ENCODE data around the gene OR2A5.
"Not testable (repeated sequence)": the region's sequence is repeated elsewhere in the genome, so short reads cannot be mapped to it uniquely, and the experiment has no call there.

Gene OR2A5

GRCh38 chr7:144048648-144049047 lies at the start of gene OR2A5:
TSS of gene OR2A5 (plus strand) at chr7:144048948. CDS start at chr7:144050402, 1,454 bp downstream.
- Mint-ChIP-seq H3K4me1 (no peaks in the 10 kb centered on the region), H3K4me3 (no peak within 1 kb of the TSS), H3K9me3 (no peaks in the 10 kb centered on the region), H3K27me3 (peaks cover 3% of the 10 kb centered on the region), H3K36me3 (no peaks in the 10 kb centered on the region), H3K27ac (no peak within 1 kb of the TSS)
- DNase-seq = no peak
- CTCF ChIA-PET = no interaction called here

- no peak within 1 kb of the TSS for H3K27ac Mint-ChIP-seq
Observed at GRCh38 chr7:144000020-144000419, 48.7 kb upstream of the OR2A5 start, which contains the start of gene OR6B1. TSS of gene OR6B1 (plus strand) at chr7:144000320. CDS start at chr7:144003997, 3,677 bp downstream.

GRCh38 chr7:144001543-144001942 lies 47.2 kb upstream of the OR2A5 start:
- H3K27ac Mint-ChIP-seq = no peak overlapping the region
- no peaks in the 10 kb centered on the region for H3K36me3 Mint-ChIP-seq
- no peaks in the 10 kb centered on the region for H3K9me3 Mint-ChIP-seq
- DNase-seq = no peak
- CTCF ChIA-PET = interaction anchor here (0.6 kb wide), 1 partner anchor 1597 kb away, joined by 3 read pairs; no protein-coding TSS in a partner anchor
- H3K4me3 Mint-ChIP-seq = no peak overlapping the region
- no peaks in the 10 kb centered on the region for H3K4me1 Mint-ChIP-seq
- no peaks in the 10 kb centered on the region for H3K27me3 Mint-ChIP-seq

More at GRCh38 chr7:144000020-144000419, 48.7 kb upstream of the OR2A5 start, which contains the start of gene OR6B1:
- Mint-ChIP-seq H3K36me3 (no peaks in the 10 kb centered on the region), H3K9me3 (no peaks in the 10 kb centered on the region), H3K27me3 (no peaks in the 10 kb centered on the region), H3K4me3 (no peak within 1 kb of the TSS), H3K4me1 (no peaks in the 10 kb centered on the region)
- no peak for DNase-seq
- CTCF ChIA-PET = no interaction called here

- CTCF ChIA-PET = no interaction called here
- no peak overlapping the region for H3K27ac Mint-ChIP-seq
- peaks cover 4% of the 10 kb centered on the region for H3K27me3 Mint-ChIP-seq
- peaks cover 7% of the 10 kb centered on the region for H3K9me3 Mint-ChIP-seq
- H3K36me3 Mint-ChIP-seq = no peaks in the 10 kb centered on the region
- no peak overlapping the region for H3K4me3 Mint-ChIP-seq
- no peaks in the 10 kb centered on the region for H3K4me1 Mint-ChIP-seq
- DNase-seq = no peak
Observed at GRCh38 chr7:144004703-144005102, 44.0 kb upstream of the OR2A5 start.

- Mint-ChIP-seq H3K4me1 (no peaks in the 10 kb centered on the region), H3K27me3 (peaks cover 4% of the 10 kb centered on the region), H3K27ac (no peak overlapping the region), H3K9me3 (peaks cover 12% of the 10 kb centered on the region), H3K4me3 (no peak overlapping the region), H3K36me3 (no peaks in the 10 kb centered on the region)
- CTCF ChIA-PET = no interaction called here
- no peak for DNase-seq
Observed at GRCh38 chr7:144006029-144006691, 42.6 kb upstream of the OR2A5 start.

- H3K27me3 Mint-ChIP-seq = peaks cover 4% of the 10 kb centered on the region
- H3K4me3 Mint-ChIP-seq = no peak overlapping the region
- H3K36me3 Mint-ChIP-seq = no peaks in the 10 kb centered on the region
- DNase-seq = no peak
- peaks cover 12% of the 10 kb centered on the region for H3K9me3 Mint-ChIP-seq
- no peak overlapping the region for H3K27ac Mint-ChIP-seq
- H3K4me1 Mint-ChIP-seq = no peaks in the 10 kb centered on the region
- CTCF ChIA-PET = no interaction called here
Observed at GRCh38 chr7:144006692-144007042, 42.1 kb upstream of the OR2A5 start.

- Mint-ChIP-seq H3K36me3 (no peaks in the 10 kb centered on the region), H3K4me1 (no peaks in the 10 kb centered on the region), H3K9me3 (peaks cover 12% of the 10 kb centered on the region), H3K27me3 (peaks cover 4% of the 10 kb centered on the region), H3K4me3 (no peak overlapping the region), H3K27ac (no peak overlapping the region)
- no peak for DNase-seq
- CTCF ChIA-PET = no interaction called here
Observed at GRCh38 chr7:144009361-144009760, 39.4 kb upstream of the OR2A5 start.

GRCh38 chr7:144010061-144010460 lies 38.7 kb upstream of the OR2A5 start:
- CTCF ChIA-PET, H3K4me3 Mint-ChIP-seq, H3K27me3 Mint-ChIP-seq, H3K4me1 Mint-ChIP-seq, H3K36me3 Mint-ChIP-seq, DNase-seq, H3K27ac Mint-ChIP-seq: not testable (repeated sequence)
- H3K9me3 Mint-ChIP-seq = peaks cover 12% of the 10 kb centered on the region

- H3K9me3 Mint-ChIP-seq = peaks cover 12% of the 10 kb centered on the region
- H3K36me3 Mint-ChIP-seq, H3K4me3 Mint-ChIP-seq, H3K27me3 Mint-ChIP-seq, CTCF ChIA-PET, H3K4me1 Mint-ChIP-seq, H3K27ac Mint-ChIP-seq, DNase-seq: not testable (repeated sequence)
Observed at GRCh38 chr7:144010821-144011220, 37.9 kb upstream of the OR2A5 start.

GRCh38 chr7:144011458-144012230 lies 37.1 kb upstream of the OR2A5 start:
- Mint-ChIP-seq H3K27ac (no peak overlapping the region), H3K36me3 (no peaks in the 10 kb centered on the region), H3K27me3 (peaks cover 4% of the 10 kb centered on the region), H3K9me3 (peaks cover 12% of the 10 kb centered on the region), H3K4me1 (no peaks in the 10 kb centered on the region), H3K4me3 (no peak overlapping the region)
- no peak for DNase-seq
- CTCF ChIA-PET = no interaction called here

GRCh38 chr7:144018065-144018464 lies 30.7 kb upstream of the OR2A5 start:
- DNase-seq = no peak
- Mint-ChIP-seq H3K9me3 (no peaks in the 10 kb centered on the region), H3K4me1 (no peaks in the 10 kb centered on the region), H3K27me3 (no peaks in the 10 kb centered on the region), H3K36me3 (no peaks in the 10 kb centered on the region), H3K4me3 (no peak overlapping the region), H3K27ac (no peak overlapping the region)
- CTCF ChIA-PET = no interaction called here

GRCh38 chr7:144019457-144019856 lies 29.3 kb upstream of the OR2A5 start:
- no peaks in the 10 kb centered on the region for H3K36me3 Mint-ChIP-seq
- no peak for DNase-seq
- H3K27me3 Mint-ChIP-seq = no peaks in the 10 kb centered on the region
- H3K27ac Mint-ChIP-seq = no peak overlapping the region
- no peaks in the 10 kb centered on the region for H3K4me1 Mint-ChIP-seq
- CTCF ChIA-PET = no interaction called here
- H3K4me3 Mint-ChIP-seq = no peak overlapping the region
- H3K9me3 Mint-ChIP-seq = no peaks in the 10 kb centered on the region

- H3K36me3 Mint-ChIP-seq = no peaks in the 10 kb centered on the region
- no peak overlapping the region for H3K4me3 Mint-ChIP-seq
- CTCF ChIA-PET = no interaction called here
- no peaks in the 10 kb centered on the region for H3K9me3 Mint-ChIP-seq
- no peaks in the 10 kb centered on the region for H3K4me1 Mint-ChIP-seq
- no peak overlapping the region for H3K27ac Mint-ChIP-seq
- no peaks in the 10 kb centered on the region for H3K27me3 Mint-ChIP-seq
- no peak for DNase-seq
Observed at GRCh38 chr7:144020340-144020739, 28.4 kb upstream of the OR2A5 start.

GRCh38 chr7:144022169-144022568 lies 26.6 kb upstream of the OR2A5 start:
- CTCF ChIA-PET = interaction anchor here (1.4 kb wide), 1 partner anchor 285 kb away, joined by 3 read pairs; no protein-coding TSS in a partner anchor

More at GRCh38 chr7:144022169-144022568, 26.6 kb upstream of the OR2A5 start:
- Mint-ChIP-seq H3K36me3 (no peaks in the 10 kb centered on the region), H3K4me1 (no peaks in the 10 kb centered on the region), H3K9me3 (no peaks in the 10 kb centered on the region), H3K4me3 (no peak overlapping the region), H3K27ac (no peak overlapping the region), H3K27me3 (no peaks in the 10 kb centered on the region)
- no peak for DNase-seq
